Thoracic aorta (tissue), 2 donors: ENCODE data around the gene BUB1B. TPM values are rescaled to one million over a fixed set of nuclear protein-coding genes. Genes with fewer than 3 reads are reported as not detected.
"Not testable (repeated sequence)": the region's sequence is repeated elsewhere in the genome, so short reads cannot be mapped to it uniquely, and the experiment has no call there.

Source experiments
- ATAC-seq: fragments of 150-250 bp; one replicate; pipeline ENCODE4 v1.8.0; 2017; ENCODE audit warnings: low read depth; ENCODE audit not compliant: insufficient number of reproducible peaks, low FRiP score
- DNase-seq: peaks from one replicate; pipeline ENCODE4 v3.0.0-alpha.2; 2020; ENCODE audit warnings: low spot score
- H3K27ac ChIP-seq, 2 donors: fragments of 200-600 bp; sonication (generic); 1 replicate in 1 of 2; 2 replicates in 1 of 2; pipeline ENCODE4 v1.5.1; 2016; ENCODE audit warnings: mild to moderate bottlenecking in 2 of 2, moderate library complexity in 2 of 2
- H3K27me3 ChIP-seq: fragments of 200-600 bp; sonication (generic); replicated peaks from 2 replicates; pipeline ENCODE4 v1.6.0; 2016; ENCODE audit warnings: mild to moderate bottlenecking; ENCODE audit not compliant: insufficient read depth
- H3K36me3 ChIP-seq: fragments of 200-600 bp; sonication (generic); one replicate; pipeline ENCODE4 v1.5.1; 2016
- H3K4me1 ChIP-seq, 2 donors: fragments of 200-600 bp; sonication (generic); 1 replicate in 1 of 2; 2 replicates in 1 of 2; pipeline versions ENCODE4 v1.5.1 to v1.6.0; 2016; ENCODE audit warnings: low read depth in 2 of 2, mild to moderate bottlenecking in 1 of 2; ENCODE audit not compliant: control insufficient read depth in 1 of 2
- H3K4me3 ChIP-seq: fragments of 200-600 bp; sonication (generic); 2 replicates; pipeline ENCODE4 v1.5.1; 2016; ENCODE audit warnings: mild to moderate bottlenecking
- H3K9me3 ChIP-seq: fragments of 200-600 bp; sonication (generic); 2 replicates; pipeline ENCODE4 v1.5.1; 2016
- total RNA-seq, 2 donors: library from RNA; depleted of rRNA; stranded (reverse); fragments of >200 nt; gene quantifications; one replicate each; pipeline versions ENCODE4 v1.1.0 to v1.2.3, GENCODE V29; 2016
- TF ChIP-seq, protein P1 (sequence below): fragments of 200-600 bp; sonication (generic); IDR thresholded peaks from one replicate; pipeline ENCODE4 v1.5.1; 2019; ENCODE audit warnings: antibody characterized with exemption

BUB1B gene
- total RNA-seq, 2 donors from 2014 or later = 0.41 to 3.5 TPM

DNA sequence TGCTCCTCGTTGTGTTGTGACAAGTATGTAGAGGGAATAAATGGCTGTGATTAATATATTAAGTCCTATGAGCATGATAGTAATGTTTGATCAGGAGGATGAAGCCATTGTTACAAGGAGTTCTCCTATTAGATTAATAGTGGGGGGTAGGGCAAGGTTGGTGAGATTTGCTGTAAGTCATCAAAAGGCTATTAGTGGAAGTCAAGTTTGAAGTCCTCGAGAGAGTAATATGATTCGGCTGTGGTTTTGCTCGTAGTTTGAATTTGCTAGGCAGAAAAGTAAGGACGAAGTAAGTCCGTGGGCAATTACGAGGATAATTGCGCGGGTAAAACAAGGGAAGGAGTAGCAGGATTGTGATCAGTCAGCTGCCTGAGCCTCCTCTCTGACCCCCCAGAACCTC lies 26.0 kb upstream of the BUB1B start:
- Histone ChIP-seq H3K36me3 (no peaks in the 10 kb centered on the region), H3K4me3 (no peak overlapping the region), H3K27me3 (no peaks in the 10 kb centered on the region), H3K27ac (no peak overlapping the region), H3K9me3 (no peaks in the 10 kb centered on the region), H3K4me1 (no peaks in the 10 kb centered on the region)
- no peak for ATAC-seq
- no peak for DNase-seq
- TF ChIP-seq, protein P1, sequence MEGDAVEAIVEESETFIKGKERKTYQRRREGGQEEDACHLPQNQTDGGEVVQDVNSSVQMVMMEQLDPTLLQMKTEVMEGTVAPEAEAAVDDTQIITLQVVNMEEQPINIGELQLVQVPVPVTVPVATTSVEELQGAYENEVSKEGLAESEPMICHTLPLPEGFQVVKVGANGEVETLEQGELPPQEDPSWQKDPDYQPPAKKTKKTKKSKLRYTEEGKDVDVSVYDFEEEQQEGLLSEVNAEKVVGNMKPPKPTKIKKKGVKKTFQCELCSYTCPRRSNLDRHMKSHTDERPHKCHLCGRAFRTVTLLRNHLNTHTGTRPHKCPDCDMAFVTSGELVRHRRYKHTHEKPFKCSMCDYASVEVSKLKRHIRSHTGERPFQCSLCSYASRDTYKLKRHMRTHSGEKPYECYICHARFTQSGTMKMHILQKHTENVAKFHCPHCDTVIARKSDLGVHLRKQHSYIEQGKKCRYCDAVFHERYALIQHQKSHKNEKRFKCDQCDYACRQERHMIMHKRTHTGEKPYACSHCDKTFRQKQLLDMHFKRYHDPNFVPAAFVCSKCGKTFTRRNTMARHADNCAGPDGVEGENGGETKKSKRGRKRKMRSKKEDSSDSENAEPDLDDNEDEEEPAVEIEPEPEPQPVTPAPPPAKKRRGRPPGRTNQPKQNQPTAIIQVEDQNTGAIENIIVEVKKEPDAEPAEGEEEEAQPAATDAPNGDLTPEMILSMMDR = no peak

DNA sequence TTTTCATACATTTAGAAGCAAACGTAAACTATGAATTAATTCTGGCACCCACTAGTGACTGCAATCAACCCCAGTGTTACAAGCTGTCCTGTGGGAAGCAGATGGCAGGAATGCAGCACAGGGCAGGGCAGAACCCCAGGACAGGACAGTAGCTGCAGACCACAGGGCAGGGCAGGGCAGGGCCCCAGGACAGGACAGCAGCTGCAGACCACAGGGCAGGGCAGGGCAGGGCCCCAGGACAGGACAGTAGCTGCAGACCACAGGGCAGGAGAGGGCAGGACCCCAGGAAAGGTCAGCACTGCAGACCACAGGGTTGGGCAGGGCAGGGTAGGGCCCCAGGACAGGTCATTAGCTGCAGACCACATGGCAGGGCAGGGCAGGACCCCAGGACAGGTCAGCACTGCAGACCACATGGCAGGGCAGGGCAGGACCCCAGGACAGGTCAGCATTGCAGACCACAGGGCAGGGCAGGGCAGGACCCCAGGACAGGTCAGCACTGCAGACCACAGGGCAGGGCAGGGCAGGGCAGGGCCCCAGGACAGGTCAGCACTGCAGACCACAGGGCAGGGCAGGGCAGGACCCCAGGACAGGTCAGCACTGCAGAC lies 24.9 kb upstream of the BUB1B start:
- not testable (repeated sequence) for H3K27me3 ChIP-seq, DNase-seq, H3K36me3 ChIP-seq, H3K9me3 ChIP-seq, H3K4me3 ChIP-seq, H3K4me1 ChIP-seq, ATAC-seq, H3K27ac ChIP-seq

DNA sequence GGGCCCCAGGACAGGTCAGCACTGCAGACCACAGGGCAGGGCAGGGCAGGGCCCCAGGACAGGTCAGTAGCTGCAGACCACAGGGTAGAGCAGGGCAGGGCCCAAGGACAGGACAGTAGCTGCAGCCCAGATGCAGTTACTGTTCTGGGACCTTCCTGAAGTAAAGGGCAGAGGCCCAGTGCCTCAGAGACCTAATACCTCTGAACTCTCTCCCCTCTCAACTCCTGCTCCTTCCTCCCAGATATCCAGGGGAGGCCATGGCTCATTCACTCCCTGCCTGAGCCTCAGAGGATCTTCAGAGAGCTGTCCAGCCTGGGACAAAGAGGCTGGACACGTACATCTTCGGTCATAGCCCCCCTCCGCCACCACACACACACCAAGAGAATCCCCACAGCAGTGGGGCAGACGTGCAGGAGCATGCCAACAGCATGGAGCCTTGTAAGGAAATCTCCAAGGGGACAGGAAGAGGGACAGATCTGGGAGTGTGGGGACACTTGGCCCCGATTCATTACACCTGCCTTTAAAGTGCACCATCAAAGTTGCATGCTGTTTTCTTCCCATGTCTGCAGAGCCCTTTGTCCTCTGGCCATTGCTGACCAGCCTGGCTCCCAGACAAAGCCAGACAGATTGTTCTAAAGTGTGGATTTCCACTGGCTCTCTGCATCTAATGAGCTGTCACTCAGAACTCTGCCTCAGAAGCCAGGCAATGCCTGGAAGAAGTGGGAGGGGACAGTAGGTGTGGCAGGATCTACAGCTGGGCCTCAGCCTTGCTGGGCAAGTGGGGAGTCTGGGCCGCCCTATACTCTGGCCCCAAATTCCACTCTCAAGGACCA lies 24.2 kb upstream of the BUB1B start:
- no peaks in the 10 kb centered on the region for H3K4me1 ChIP-seq
- ATAC-seq = no peak

DNA sequence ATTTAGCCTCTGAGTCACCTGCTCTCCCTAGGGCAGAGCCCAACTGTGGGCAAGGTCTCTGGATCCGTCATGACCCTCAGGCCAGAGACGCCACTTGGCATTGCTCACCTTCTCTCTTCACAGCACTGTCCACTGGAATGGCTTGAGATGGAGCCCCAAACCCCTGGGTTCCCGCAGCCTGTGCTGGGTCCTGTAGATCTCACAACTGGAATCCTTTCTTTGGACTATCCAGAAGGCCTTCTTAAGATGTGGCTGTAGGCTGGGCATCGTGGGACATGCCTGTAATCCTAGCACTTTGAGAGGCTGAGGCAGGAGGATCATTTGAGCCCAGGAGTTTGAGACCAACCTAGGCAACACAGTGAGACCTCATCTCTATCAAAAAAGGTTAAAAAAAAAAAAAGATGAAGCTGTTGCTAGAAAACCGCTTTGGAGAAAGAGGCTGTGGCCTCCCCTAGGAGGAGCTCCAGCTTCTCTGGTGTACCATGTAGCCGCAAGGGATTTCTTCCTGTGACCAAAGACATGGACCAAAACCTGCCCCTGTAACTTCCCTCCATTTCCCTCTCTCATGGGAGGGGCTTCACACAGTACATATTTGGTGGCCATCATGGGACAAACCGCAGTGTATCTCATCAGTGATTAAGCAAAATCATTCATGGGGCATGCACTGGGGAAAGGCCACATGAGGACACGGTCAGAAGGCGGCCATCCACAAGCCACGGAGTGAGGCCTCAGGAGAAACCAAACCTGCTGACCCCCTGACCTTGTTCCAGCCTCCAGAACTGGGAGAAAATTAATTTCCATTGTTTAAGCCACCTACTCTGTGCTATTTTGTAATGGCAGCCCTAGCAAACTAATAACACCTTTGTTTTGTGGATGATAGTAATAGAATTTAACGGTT lies 23.3 kb upstream of the BUB1B start:
- Histone ChIP-seq H3K4me1 (no peaks in the 10 kb centered on the region), H3K36me3 (no peaks in the 10 kb centered on the region), H3K27me3 (no peaks in the 10 kb centered on the region), H3K4me3 (no peak overlapping the region), H3K27ac (no peak overlapping the region), H3K9me3 (no peaks in the 10 kb centered on the region)
- TF ChIP-seq, protein P1 = no peak
- ATAC-seq (no peak), DNase-seq (no peak)

More for the DNA sequence above, 24.2 kb upstream of the BUB1B start:
- Histone ChIP-seq H3K4me3 (no peak overlapping the region), H3K27me3 (no peaks in the 10 kb centered on the region), H3K9me3 (no peaks in the 10 kb centered on the region), H3K36me3 (no peaks in the 10 kb centered on the region), H3K27ac (no peak overlapping the region)
- TF ChIP-seq, protein P1 = no peak
- no peak for DNase-seq

DNA sequence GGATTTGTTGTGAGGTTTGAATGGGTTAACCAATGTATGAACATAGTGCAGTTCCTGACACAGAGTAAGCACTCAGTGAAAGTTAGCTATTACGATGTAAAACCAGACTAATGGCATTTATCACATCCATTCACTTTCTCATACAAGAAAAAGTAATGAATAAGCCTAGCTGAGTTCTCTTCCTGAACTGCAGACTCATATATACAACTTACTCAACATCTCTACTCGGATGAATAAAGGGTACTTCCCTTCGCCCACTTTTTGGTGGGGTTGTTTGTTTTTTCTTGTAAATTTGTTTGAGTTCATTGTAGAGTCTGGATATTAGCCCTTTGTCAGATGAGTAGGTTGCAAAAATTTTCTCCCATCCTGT lies 22.7 kb upstream of the BUB1B start:
- H3K36me3 ChIP-seq, DNase-seq, H3K27me3 ChIP-seq, H3K9me3 ChIP-seq, ATAC-seq, H3K4me1 ChIP-seq, H3K4me3 ChIP-seq, H3K27ac ChIP-seq: not testable (repeated sequence)

DNA sequence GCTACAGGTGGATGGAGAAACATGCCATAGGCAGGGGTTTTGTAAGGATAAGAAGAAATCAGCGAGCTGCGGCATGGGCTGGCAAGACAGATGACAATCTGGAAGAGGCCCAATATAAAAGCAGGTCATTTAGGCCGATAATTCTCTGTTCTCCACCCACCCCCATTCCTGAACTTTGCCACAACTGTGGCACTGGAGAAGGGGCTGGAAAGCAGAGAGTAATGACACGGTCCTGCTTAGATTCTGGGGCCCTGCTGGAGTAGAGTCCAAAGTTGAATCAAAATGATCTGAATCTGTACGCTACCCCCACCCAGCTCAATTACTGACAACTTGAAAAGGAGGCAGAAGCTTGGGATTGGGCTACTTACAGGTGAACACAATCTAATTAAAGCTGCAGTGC lies 18.4 kb upstream of the BUB1B start:
- Histone ChIP-seq H3K4me1 (no peaks in the 10 kb centered on the region), H3K27ac (no peak overlapping the region), H3K4me3 (no peak overlapping the region), H3K36me3 (no peaks in the 10 kb centered on the region), H3K9me3 (no peaks in the 10 kb centered on the region), H3K27me3 (no peaks in the 10 kb centered on the region)
- DNase-seq (no peak), ATAC-seq (no peak)
- TF ChIP-seq, protein P1 = no peak
